ACHN (cell line): ENCODE results near the gene REG1B.

Experiments used
- DNase-seq: peaks from one replicate; pipeline ENCODE4 v3.0.0-alpha.2; 2015
- in situ Hi-C: cut with HindIII; loops from 2 replicates; pipeline ENCODE4 v1.10.0; 2017; ENCODE audit warnings: low sequenced_read_pairs, low pct_ligation_motif_present, low pct_unique_long_range_greater_than_20kb

The REG1B gene, protein sequence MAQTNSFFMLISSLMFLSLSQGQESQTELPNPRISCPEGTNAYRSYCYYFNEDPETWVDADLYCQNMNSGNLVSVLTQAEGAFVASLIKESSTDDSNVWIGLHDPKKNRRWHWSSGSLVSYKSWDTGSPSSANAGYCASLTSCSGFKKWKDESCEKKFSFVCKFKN

GRCh38 chr2:79087785-79088364 lies at the start of gene REG1B:
TSS of gene REG1B (minus strand) at chr2:79087993. CDS start at chr2:79087612, 381 bp downstream.
- DNase-seq: no peak
- in situ Hi-C loops: no loop called here

- no peak for DNase-seq
- in situ Hi-C loops: no loop called here
Observed at GRCh38 chr2:79131687-79132086, 43.9 kb upstream of the REG1B start.

DNA sequence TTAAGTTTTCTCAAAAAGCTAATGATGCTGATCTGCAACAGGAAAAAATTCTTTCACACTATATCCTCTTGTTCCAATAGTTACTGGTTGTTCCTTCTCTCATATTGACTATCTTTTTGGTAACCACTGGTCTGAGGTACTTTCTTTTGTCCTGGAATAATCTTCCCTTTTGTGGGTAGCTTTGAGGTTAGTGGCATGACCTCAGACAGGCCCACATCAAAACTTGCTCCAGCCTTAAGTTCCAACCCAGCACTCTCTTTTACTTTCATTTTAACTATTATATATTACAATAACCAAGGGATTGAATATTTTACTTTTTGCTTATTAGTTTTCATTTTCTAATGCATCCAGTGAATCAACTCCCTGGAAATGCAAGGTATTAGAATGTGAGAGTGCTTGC lies 42.0 kb upstream of the REG1B start:
- in situ Hi-C loops: no loop called here
- no peak for DNase-seq

GRCh38 chr2:79129260-79129659 lies 41.5 kb upstream of the REG1B start:
- DNase-seq: no peak
- in situ Hi-C loops: no loop called here

DNA sequence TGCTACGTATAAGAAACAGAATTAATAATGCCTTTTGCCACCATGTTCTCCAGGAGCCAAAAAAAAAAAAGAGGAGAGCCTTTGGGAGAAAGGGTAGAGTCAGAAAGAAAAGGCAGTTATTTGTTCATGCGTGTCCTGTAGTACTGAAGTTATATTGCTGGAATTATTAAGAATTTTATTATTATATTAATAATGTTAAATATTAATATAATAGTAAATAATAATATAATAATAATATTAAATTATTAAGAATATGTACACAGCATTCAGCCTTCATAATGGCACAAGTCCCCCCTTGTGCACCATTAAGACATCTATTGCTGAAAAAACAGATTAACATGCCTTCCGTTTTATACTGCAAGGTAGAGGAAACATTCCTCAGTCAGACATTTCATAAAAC lies 40.6 kb upstream of the REG1B start:
- in situ Hi-C loops: no loop called here
- no peak for DNase-seq

- DNase-seq: no peak
- in situ Hi-C loops: no loop called here
Observed at GRCh38 chr2:79125721-79125985, 37.9 kb upstream of the REG1B start.

DNA sequence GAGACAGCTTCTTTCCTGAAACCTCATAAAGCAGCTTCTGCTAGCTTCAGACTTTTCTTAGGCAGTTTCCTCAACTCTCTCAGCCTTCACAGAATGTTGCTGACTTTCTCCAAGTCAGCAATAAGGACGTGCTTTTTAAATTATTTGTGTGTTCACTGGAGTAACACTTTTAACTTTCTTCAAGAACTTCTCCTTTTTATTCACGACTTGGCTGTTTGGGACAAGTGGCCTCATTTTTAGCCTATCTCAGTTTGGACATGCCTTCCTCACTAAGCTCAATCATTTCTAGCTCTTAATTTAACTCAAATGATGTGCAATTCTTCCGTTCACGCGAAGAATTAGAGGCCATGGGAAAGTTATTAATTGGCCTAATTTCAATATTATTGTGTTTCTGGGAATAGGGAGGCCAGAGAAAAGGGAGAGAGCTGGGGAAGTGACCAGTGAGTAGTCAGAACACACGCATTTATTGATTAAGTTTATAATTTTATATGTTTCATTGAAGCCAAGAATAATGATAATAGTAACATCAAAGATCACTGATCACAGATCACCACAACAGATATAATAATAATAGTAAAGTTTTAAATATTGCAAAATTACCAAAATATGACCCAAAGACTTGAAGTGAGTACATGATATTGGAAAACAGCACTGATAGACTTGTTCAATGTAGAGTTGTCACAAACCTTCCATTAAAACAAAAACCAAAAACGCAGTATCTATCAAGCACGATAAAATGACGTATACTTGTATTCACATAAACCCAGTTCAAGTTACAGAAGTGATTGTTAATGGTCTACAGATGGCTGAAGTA lies 37.3 kb upstream of the REG1B start:
- DNase-seq: no peak
- in situ Hi-C loops: no loop called here

- no peak for DNase-seq
- in situ Hi-C loops: no loop called here
Observed at GRCh38 chr2:79122676-79123075, 34.9 kb upstream of the REG1B start.

- DNase-seq: no peak
- in situ Hi-C loops: no loop called here
Observed at GRCh38 chr2:79120194-79120713, 32.5 kb upstream of the REG1B start, which contains the start of gene REG1A. TSS of gene REG1A (plus strand) at chr2:79120488. CDS start at chr2:79120862, 374 bp downstream.

DNA sequence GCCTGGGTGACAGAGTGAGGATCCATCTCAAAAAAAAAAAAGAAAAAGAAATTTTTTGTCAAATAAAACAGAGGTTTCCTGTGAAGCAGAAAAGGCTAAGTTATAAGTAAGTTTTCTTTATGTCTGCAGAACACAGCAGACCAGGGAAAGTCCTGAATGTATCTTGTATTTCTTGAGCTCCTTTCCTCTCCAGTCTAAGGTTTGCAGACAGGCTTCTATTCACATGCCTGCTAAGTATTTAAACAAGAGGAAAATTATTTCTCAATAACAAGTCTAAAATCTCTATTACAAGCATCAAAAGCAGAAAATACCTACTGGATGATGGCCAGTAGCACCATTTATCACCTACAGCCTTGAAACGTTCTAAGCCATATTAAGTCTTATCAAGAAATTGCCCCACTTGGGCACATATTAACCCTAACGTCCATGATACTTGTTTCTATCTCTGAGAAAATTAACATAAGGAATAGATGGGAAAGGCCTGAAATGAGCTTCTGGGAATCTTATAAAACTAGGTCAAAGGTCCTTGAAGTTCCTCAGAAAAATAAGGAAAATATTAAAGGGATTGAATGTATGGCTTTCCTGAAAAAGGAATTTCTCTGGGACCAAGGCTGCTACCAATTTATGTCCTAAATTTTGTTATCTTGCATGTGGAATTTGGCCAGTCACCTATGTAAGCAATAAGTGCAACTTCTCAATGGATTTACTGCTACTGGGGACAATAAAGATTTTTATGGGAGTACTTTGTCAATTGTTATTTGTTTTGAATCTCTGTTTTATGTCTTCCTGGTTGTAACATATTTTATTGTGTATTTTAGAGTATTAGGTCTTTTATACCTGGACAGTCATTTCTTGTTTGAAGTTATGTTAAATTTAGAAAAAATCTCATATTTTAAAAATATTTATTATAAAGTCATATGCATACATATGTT lies 29.5 kb upstream of the REG1B start:
- in situ Hi-C loops: no loop called here
- DNase-seq: no peak

DNA sequence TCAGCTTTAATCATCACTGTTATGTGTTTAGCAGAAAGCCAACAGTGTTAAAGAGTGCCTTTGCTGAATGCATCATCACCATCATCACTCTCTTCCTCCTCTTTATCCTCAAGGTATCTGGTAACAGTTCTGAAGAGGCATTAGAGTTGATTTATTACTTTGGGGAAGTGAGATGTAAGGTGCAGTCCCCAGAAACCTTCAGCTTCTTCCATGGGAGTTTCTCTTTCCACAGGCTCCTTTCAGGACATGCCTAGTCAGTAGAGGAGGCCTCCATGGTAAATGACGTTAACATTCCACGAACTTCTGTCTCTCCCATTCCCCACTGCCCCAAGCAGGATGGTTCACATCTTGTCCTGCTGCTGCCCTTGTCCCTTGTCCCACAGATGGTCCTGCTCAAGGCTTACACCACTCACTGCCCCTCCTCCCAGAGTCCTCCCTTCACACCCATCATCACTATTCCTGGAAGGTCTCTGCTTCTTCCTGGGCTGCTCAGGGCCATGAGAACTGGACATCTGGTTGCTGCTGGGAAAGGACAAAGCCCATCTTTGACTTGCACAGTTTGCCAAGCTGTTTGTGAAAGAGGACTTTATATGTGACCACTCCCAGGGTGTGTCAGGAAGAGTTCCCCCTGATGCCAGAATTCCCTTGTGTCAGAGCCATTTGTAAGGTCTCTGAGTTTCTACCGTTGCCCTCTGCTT lies 27.2 kb upstream of the REG1B start:
- DNase-seq: no peak
- in situ Hi-C loops: no loop called here

- in situ Hi-C loops: no loop called here
- no peak for DNase-seq
Observed at GRCh38 chr2:79112269-79112668, 24.5 kb upstream of the REG1B start.

DNA sequence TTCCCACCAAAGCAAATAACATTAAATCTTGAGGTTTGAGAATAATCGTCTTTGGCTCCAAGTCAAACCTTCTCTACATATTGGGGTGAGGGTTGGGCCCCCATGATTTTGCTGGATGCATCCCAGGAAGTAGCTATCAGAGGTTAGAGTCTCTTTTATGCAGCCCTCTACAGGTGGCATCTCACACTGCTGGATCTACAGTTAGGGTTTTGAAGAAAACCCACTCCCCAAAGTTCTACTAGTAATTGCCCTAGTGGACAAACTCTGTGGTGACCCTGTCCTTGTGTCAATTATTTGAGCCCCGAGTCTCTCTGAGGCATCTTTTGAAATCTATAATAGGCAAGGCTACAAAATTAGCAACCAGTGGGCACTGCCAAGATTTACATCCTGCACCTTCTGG lies 17.5 kb upstream of the REG1B start:
- in situ Hi-C loops: no loop called here
- DNase-seq: no peak

DNA sequence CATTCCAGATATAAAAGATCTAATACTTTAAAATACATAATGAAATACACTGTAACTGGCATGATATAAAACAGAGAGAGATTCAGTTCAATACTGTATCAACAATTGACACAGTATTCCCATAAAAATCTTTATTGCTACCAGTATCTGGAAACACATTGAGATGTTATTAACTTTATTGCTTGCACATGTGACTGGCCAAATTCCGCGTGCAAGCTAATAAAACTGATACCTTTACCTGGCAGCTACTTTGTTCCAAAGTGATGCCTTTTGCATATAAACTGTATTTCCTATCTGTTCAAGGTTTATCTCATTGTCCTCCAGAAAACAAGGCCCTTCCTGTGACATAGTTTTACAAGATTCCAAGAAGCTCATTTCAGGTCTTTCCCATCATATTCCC lies 15.4 kb upstream of the REG1B start:
- DNase-seq: no peak
- in situ Hi-C loops: no loop called here

- DNase-seq: no peak
- in situ Hi-C loops: no loop called here
Observed at GRCh38 chr2:79101024-79101423, 13.2 kb upstream of the REG1B start.

DNA sequence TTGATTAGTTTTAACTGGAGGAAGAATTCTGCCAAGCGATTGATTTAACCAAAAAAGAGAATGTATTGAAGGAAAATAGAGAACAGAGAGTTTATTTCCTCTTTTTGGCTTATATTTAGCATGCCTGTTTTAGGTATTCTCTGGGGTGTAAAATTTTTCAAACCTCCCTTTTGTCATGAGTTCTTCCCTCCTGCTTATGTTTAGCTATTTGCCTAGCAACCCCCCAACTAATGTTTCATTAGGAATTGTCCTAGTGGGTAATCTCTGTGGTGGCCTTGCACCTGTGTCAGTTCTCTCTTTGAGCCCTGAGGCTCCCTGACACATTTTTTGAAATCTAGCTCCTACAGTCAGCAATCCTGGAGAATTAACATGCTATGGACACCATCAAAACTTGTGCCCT lies 12.5 kb upstream of the REG1B start:
- DNase-seq: no peak
- in situ Hi-C loops: no loop called here

DNA sequence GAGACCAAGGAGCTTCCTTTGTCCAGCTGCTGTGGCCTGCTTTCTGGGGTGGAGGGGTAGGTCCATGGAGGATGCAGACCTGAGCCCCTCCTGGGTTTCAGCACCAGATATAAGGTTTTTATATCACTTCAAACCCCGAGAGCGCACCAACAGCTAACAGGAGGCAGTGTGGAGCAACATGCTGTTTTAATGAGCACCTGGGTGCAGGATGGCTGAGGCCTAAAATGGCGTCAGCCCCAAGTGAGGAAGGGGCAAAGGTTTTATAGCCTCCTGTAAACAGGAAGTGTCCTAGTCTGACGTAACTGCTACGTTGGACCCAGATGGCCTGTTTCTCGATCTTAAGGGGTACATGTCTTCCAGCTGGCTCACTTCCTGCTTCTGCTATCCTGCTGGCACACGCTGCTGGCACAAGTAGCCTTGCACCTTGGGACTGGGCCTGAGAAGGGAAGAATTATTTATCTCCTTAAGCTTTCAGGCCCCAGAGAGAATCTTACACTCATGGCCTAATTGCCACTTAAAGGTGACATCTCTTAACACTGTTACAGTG lies 11.4 kb upstream of the REG1B start:
- DNase-seq: no peak
- in situ Hi-C loops: no loop called here

GRCh38 chr2:79097843-79098242 lies 10.1 kb upstream of the REG1B start:
- DNase-seq: no peak
- in situ Hi-C loops: no loop called here
